NT2/D1 (cell line): ENCODE results near the gene CDK6.

Source experiments
- DNase-seq: peaks from one replicate; pipeline ENCODE4 v3.0.0-alpha.2; 2011; ENCODE audit warnings: low read depth, low spot score
- H3K27me3 ChIP-seq: 2 replicates; pipeline ENCODE4 v1.6.0; 2011; ENCODE audit warnings: mild to moderate bottlenecking; ENCODE audit not compliant: insufficient read length, insufficient read depth
- H3K36me3 ChIP-seq: 2 replicates; pipeline ENCODE4 v1.6.1; 2011; ENCODE audit warnings: mild to moderate bottlenecking, low read length, mixed read lengths; ENCODE audit not compliant: insufficient read depth, insufficient read length
- H3K4me1 ChIP-seq: 2 replicates; pipeline ENCODE4 v1.5.1; 2011; ENCODE audit not compliant: insufficient read depth, insufficient read length
- H3K4me3 ChIP-seq: 2 replicates; pipeline ENCODE4 v1.5.1; 2011; ENCODE audit warnings: low read depth; ENCODE audit not compliant: insufficient read length
- H3K9ac ChIP-seq: 2 replicates; pipeline ENCODE4 v1.6.0; 2011; ENCODE audit warnings: low read depth; ENCODE audit not compliant: insufficient read length
- H3K9me3 ChIP-seq: 2 replicates; pipeline ENCODE4 v1.5.1; 2011; ENCODE audit warnings: mild to moderate bottlenecking, low read length; ENCODE audit not compliant: insufficient read depth
- SUZ12 ChIP-seq: IDR thresholded peaks from 2 replicates; pipeline ENCODE4 v1.6.1; 2011; ENCODE audit not compliant: insufficient read length, insufficient read depth; ENCODE audit errors: extremely low read depth
- YY1 ChIP-seq: IDR thresholded peaks from 2 replicates; pipeline ENCODE4 v1.6.1; 2011; ENCODE audit not compliant: insufficient read length, insufficient read depth
- ZNF274 ChIP-seq: IDR thresholded peaks from 2 replicates; pipeline ENCODE4 v1.6.1; 2011; ENCODE audit warnings: mild to moderate bottlenecking, low read depth, low read length

The CDK6 gene

GRCh38 chr7:92631850-92632487 is 204.4 kb downstream of the CDK6 start:
- Histone ChIP-seq H3K4me3 (no peak overlapping the region), H3K36me3 (no peaks in the 10 kb centered on the region)

GRCh38 chr7:92631067-92631849 is 205.1 kb downstream of the CDK6 start:
- H3K4me3 ChIP-seq = no peak overlapping the region
- DNase-seq = no peak
- no peaks in the 10 kb centered on the region for H3K36me3 ChIP-seq
- no peaks in the 10 kb centered on the region for H3K27me3 ChIP-seq
- no peaks in the 10 kb centered on the region for H3K4me1 ChIP-seq
- TF ChIP-seq SUZ12 = no peak
- no peak for TF ChIP-seq ZNF274
- TF ChIP-seq YY1 = no peak
- H3K9ac ChIP-seq = no peak overlapping the region
- H3K9me3 ChIP-seq = no peaks in the 10 kb centered on the region

More at GRCh38 chr7:92631850-92632487, 204.4 kb downstream of the CDK6 start:
- Histone ChIP-seq H3K27me3 (no peaks in the 10 kb centered on the region), H3K9me3 (no peaks in the 10 kb centered on the region), H3K9ac (no peak overlapping the region), H3K4me1 (no peaks in the 10 kb centered on the region)
- DNase-seq = no peak
- TF ChIP-seq SUZ12 (no peak), YY1 (no peak), ZNF274 (no peak)

- Histone ChIP-seq H3K36me3 (no peaks in the 10 kb centered on the region), H3K9ac (no peak overlapping the region), H3K9me3 (no peaks in the 10 kb centered on the region), H3K4me3 (no peak overlapping the region), H3K4me1 (no peaks in the 10 kb centered on the region), H3K27me3 (no peaks in the 10 kb centered on the region)
- DNase-seq = no peak
- no peak for TF ChIP-seq SUZ12
- no peak for TF ChIP-seq YY1
- no peak for TF ChIP-seq ZNF274
Observed at GRCh38 chr7:92629779-92630178, 206.6 kb downstream of the CDK6 start.

GRCh38 chr7:92627956-92628355 is 208.4 kb downstream of the CDK6 start:
- H3K36me3 ChIP-seq = no peaks in the 10 kb centered on the region
- DNase-seq = no peak

GRCh38 chr7:92626281-92626809 is 210.0 kb downstream of the CDK6 start:
- no peak for DNase-seq
- Histone ChIP-seq H3K9ac (no peak overlapping the region), H3K4me3 (no peak overlapping the region), H3K36me3 (no peaks in the 10 kb centered on the region), H3K9me3 (no peaks in the 10 kb centered on the region), H3K27me3 (no peaks in the 10 kb centered on the region), H3K4me1 (peaks cover under 1% of the 10 kb centered on the region)
- TF ChIP-seq ZNF274 = no peak

More at GRCh38 chr7:92627956-92628355, 208.4 kb downstream of the CDK6 start:
- Histone ChIP-seq H3K9ac (no peak overlapping the region), H3K27me3 (no peaks in the 10 kb centered on the region), H3K9me3 (no peaks in the 10 kb centered on the region), H3K4me3 (no peak overlapping the region), H3K4me1 (no peaks in the 10 kb centered on the region)
- TF ChIP-seq ZNF274 (no peak), SUZ12 (no peak), YY1 (no peak)

GRCh38 chr7:92625617-92626016 is 210.8 kb downstream of the CDK6 start:
- Histone ChIP-seq H3K27me3 (no peaks in the 10 kb centered on the region), H3K4me3 (no peak overlapping the region), H3K9ac (no peak overlapping the region), H3K9me3 (no peaks in the 10 kb centered on the region), H3K4me1 (peaks cover 3% of the 10 kb centered on the region), H3K36me3 (no peaks in the 10 kb centered on the region)
- DNase-seq = no peak
- TF ChIP-seq ZNF274 = no peak
- no peak for TF ChIP-seq YY1
- TF ChIP-seq SUZ12 = no peak

- Histone ChIP-seq H3K4me1 (peaks cover 3% of the 10 kb centered on the region), H3K9ac (no peak overlapping the region), H3K4me3 (no peak overlapping the region), H3K36me3 (no peaks in the 10 kb centered on the region), H3K9me3 (no peaks in the 10 kb centered on the region), H3K27me3 (no peaks in the 10 kb centered on the region)
- no peak for DNase-seq
- TF ChIP-seq YY1 = no peak
- no peak for TF ChIP-seq ZNF274
- no peak for TF ChIP-seq SUZ12
Observed at GRCh38 chr7:92624298-92624996, 211.9 kb downstream of the CDK6 start.
